NCI-H1436 (cell line): Measurements from ENCODE around the gene WDR87.
A peak's percentile ranks its signal among the peaks of the same experiment; 100 is the strongest.
"Not testable (repeated sequence)": the region's sequence is repeated elsewhere in the genome, so short reads cannot be mapped to it uniquely, and the experiment has no call there.

ENCODE experiments used
- DNase-seq: peaks from one replicate; lab custom pipeline; 2025; lab: John Stamatoyannopoulos, UW

The WDR87 gene

DNA sequence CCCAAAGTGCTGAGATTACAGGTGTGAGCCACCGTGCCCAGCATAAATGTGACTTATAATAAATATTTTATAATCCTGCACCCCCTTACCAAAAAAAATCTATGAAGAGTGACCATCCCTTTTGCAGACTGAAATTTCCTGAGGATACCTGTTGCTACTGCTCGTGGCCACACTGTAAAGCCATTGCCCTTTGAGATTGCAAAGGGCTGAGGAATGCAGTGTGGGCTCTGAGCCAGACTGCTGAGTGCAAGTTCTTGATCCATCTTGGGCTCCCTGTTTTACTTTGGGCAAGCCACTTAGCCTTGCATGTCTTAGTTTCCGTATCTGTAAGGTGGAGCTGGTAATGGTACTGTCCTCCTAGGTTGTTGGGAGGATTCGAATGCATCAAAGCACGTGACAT is 24.0 kb upstream of the WDR87 start:
- no peak for DNase-seq

DNA sequence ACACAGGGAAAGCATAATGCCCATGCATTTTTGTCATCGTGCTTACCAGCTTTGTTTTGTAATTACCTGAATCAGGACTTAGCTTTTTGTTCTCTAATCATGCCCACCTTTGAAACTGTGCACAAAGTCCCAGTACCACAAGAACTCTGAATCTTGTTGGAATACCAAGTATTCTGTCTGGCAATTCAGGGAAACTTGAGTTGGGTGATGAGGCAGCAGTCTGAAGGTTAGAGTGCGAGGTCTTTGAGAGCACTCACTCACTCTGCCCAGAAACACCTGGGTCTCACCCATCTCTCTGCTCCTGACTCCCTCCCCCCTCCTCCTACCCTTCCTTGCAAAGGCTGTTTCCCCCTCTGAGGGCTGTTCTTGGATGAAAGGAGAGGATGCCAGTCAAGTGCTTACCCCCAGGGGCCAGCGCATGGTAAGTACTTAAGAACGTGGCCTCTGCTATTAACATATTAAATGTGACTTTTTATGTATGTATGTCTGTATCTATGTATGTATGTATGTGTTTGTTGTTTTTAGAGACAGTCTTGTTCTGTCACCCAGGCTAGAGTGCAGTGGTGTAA is 23.0 kb upstream of the WDR87 start:
- peak; percentile 15 for DNase-seq

DNA sequence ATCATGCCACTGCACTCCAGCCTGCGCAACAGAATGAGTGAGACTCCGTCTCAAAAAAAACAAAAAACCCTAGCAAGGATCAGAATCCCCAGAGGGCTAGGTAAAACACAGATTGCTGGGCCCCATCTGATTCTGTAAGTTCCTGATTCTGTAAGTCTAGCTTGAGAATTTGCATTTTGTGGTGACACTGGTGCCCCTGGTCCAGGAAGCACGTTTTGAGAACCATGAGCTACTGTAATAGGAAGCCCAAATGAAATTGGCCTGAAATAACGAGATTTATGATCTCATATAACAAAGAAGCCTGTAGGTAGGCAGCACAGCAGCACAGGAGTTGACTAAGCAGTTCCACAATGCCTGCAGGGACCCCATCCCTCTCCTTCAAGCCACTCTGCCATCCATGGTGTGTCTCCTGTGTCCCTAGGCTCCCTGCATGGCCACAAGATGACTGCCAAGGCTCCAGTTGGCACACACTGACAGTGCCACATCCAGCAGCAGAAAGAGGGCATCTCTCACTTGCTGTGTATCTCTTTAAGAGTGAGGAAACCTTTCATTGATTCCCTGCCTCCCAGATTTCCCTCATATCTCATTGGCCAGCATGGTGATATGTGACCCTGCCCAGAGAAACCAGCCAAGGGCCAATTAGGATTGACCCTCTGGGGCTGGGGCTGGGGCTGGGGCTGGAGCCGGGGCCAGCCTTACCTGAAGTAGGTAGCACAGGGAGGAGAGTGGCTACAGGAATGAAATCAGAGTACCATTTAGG is 22.3 kb upstream of the WDR87 start:
- DNase-seq, result no peak

DNA sequence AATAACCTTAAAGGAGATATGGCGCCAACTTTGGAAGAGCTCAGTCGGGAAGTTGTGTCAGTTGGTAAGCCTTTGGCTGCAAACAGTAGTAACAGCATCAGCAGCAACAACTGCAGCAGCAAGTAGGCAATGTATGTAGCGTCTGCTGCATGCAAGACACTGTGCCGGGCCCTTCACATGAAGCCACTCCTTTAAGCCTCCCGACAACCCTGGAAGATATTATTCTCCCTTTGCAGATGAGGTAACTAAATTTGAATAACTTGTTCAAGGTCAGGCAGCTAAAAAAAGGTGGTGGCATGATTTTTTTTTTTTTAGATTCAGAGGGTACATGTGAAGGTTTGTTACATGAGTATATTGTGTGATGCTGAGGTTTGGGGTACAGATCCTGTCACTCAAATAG is 20.3 kb upstream of the WDR87 start:
- DNase-seq, result no peak

DNA sequence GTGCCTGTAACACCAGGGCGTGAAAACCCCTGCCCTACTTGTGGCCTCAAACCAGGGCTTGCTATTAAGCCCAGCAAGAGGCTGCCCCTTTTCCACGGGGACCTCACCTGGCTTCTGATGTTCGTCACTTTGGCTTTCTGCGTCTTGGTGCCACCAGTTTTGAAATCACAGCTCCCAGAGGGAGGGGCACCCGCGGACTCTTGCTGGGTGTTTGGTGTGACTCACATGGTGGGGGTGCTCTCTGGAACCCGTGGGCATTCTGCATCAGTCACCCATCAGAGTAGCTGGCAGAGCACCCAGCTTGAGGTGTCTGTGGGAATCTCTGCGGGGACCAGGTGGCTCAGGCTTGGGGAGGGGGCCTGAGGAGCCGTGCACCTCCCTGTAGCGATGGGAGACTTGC is 19.9 kb upstream of the WDR87 start:
- no peak for DNase-seq

DNA sequence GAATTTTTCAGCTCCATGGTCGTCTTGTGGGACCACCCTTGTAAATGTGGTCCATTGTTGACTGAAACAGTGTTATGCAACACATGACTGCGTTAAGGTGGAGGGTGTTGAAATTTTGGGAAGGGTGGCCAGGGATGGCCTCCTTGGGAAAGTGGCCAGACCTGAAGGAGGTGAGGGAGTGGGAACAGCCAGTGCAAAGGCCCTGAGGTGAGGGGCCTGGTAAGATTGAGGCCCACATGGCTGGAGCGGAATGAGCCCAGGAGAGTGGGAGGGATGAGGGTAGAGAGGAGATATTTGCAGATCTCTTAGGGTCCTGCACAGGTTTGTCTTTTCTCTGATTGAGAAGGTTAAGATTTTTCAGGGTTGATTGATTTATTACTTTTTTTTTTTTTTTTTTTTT is 18.8 kb upstream of the WDR87 start:
- no peak for DNase-seq

DNA sequence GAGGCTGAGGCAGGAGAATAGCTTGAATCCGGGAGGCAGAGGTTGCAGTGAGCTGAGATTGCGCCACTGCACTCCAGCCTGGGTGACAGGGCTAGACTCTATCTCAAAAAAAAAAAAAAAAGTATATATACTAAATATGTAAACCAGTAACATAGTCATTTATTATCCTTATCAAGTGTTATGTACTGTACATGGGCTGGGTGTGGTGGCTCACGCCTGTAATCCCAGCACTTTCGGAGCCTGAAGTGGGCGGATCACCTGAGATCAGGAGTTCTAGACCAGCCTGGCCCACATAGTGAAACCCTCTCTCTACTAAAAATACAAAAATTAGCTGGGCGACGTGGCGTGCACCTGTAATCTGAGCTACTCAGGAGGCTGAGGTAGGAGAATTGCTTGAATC is 18.2 kb upstream of the WDR87 start:
- not testable (repeated sequence) for DNase-seq

DNA sequence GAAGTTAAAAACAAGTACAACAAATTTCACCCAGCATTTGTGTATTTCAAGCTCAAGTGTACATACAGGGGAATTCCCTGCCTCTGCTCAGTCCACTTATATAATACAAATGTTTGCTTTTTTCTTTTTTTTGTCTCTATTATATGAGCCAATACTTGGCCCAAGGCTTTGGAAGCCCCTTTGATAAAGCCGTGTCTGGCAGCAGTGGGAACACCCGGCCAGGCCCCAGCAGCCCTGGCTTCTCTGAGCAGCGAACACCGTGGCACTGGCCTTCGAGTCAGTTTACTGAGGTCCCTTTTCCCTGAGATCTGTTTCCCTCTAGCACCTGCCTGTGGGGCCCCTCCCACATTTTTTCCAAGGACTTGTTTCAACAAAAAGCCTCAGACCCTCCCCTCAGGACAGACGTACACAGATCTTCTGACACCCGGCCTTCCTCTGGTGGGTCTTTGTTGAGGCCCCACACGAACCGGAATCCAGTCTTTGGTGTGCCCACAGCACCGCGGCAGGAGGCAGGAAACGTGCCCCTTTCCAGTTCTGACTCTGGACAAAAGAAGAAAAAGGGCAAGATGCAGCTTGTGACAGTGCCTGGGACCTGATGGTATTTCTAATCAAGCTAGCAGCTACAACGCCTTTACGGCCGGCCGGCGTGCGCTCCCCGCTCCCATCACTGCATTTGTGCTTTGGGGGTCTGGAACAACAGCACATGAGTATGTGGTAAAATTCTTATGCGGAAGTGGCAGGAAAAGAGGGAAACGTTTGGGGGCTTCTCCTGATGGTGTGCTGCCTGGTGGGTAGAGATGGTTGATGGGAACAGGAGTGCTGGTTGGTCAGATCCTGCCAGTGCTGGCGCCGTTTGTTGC is 14.4 kb upstream of the WDR87 start:
- DNase-seq, result no peak

DNA sequence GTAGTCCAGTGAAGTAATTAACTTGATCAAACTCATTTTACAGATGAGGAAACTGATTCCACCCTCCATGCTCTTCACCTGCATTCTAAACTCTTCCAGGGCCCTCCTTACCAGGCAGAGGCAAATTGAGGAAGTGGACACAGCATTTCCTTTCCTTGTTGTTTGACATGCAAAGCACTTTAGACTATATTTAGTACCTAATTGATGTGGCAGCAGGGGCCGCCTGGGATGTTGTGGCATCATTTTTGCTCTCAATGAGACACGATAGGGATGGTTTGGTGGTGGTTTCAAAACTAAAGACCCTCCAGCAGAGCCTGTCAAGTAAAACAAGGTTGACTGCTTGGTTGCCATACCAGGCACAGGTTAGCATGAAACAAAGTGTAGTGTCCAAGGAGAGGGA is 8.5 kb upstream of the WDR87 start:
- DNase-seq, result no peak

DNA sequence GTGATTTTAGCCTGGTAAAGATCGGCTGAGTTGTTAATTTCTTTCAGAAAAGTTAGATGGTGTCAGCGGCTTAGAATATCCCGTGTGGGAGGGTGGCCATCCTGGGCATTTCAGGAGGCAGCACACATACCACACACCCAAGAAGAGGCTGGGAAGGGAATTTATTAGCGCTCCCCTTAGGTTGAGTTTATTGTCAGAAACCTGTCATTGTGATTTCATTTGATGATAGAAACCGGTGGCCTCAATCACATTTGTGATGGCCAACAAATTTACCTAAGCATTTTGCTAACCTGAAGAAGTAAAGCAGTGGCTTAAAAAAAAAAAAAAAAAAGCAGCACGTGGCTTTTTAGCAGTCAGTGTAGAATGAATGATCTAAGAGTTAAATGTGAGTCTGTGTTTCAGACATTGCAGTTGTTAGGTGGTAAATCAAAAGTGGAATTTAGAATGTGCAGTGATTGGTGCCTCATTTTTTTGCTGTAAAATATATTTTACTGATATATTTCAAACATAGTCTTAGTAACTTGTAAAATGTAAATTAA is 3.3 kb upstream of the WDR87 start:
- DNase-seq, result no peak

DNA sequence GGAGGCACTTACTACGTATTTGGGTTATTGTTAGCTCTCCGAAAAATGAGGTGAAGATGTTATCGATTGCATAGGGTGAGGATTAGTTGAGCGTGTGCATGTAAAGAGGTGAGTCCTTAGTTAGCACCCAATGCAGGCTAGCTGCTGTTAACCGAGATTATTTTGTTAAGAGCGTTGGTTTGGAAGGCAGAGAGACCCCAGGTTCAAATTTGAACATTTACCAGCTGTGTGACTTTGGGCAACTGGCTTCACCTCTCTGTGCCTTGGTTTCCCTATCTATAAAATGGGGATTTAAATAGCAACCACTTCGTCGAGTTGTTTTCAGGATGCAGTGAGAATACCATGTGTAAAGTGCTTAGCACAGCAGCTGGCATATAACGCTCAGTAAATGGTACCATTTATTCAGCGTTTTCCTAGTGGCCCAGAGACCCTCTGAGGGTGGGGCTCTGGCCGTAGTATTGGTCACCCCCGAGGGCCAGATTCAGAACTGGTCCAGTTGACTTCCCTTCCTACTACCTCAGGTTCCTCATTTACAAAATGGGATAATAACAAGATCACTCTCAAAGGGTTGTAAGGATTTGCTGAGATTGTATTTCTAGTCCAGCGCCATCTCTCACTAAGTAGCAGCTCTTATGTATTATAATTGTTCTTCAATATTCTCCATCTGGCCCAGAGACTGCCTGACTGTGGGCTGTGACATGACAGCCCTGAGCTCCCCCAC is 1.5 kb upstream of the WDR87 start:
- no peak for DNase-seq

DNA sequence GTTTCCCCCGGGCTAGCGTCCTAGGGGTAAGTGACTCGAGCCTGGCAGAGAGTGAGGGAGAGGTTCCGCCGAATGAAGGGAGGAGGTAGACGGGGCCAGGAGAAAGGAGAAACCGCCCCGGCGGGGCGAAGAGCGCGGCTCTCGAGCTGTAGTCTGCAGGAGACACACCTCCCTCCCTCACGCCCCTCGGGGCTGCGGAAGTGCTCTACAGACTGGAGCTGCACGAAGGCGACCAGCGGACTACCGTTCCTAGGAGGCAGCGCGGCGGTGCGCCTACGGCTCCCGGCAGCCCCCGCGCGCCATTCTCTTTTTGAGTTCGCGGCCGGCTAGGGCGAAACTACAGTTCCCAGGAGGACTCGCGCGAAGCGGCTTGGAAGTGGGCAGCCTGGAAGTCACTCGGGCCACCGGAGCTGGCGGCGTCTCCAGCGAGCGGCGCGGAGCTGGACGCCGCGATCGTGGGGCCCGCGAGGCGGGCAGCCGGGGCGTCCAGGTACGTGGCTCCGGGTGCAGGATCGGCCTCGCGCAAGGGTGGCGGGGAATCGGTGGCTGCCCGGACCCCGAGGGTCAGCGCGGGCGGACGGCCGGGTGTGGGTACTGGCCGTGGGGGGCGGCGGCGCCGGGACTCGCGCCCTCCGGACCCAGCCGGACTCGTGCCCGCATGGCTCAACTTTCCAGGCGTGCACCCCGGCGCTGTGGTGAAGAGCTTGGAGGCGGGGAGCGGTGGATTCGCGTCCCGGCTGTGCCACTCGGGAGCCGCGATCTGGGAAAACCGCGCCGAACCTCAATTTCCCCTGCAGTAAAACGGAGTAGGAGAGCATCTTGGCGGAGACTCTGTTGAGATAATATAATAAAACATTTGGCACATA is 708 bp upstream of the WDR87 start, which contains the start of gene SIPA1L3:
Gene SIPA1L3, plus strand, starts transcription at position 340 of the 866 bp plus-strand sequence. CDS start 174,358 bp downstream, outside the sequence.
- peak; percentile 95 for DNase-seq

DNA sequence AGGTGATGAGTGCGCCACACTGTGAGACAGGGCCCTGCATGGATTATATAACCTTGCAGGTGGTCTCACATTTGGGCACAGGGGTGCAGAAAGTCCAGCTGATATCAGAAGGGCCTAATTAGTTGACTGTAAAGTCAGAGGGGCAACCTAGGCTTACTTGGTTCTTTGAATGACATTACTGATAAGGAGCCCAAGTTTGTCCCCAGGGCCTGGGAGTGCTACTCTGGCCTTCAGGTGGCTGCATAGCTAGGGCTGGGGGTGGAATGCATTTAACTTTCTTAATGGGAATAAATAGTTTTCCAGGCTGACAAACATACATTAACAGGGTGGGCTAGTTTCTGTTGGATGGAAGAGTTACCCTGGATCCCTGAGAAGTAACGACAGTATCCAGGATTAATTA is 3.3 kb downstream of the WDR87 start:
- DNase-seq, result no peak

DNA sequence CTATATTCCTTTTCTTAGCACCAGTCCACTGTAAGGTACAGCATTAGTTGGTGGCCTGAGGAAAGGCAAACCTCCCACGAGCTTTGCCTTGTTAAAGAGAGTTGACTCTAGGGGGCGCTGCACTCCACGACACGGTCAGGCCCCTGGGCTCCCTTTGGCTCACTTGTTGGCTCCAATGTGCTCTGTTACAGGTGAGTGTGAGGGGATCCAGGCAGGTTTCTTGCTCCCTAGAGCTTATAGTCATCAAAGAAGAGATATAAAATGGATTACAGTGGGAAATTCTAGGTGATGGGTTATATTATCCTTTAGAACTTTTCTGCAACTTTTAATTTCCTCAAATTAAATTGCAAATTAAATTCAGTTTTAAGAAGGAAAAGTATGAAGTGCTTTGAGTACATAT is 3.7 kb downstream of the WDR87 start:
- peak; percentile 89 for DNase-seq

DNA sequence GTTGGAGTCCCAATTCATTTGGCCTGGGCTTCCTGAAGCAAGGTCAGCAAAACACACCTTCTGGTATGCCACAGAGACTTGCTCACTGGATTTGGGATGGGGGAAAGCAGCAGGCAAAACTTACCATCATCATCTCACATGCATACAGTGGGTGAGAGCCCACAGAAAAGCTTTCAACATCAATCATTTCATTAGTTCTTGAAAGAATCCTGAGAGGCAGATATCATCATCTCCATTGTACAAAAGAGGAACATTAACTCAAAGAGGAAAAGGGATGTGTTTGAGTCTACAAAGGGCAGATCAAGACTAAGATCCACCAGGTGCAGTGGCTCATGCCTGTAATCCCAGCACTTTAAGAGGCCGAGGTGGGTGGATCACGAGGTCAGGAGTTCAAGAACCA is 6.4 kb downstream of the WDR87 start:
- no peak for DNase-seq

DNA sequence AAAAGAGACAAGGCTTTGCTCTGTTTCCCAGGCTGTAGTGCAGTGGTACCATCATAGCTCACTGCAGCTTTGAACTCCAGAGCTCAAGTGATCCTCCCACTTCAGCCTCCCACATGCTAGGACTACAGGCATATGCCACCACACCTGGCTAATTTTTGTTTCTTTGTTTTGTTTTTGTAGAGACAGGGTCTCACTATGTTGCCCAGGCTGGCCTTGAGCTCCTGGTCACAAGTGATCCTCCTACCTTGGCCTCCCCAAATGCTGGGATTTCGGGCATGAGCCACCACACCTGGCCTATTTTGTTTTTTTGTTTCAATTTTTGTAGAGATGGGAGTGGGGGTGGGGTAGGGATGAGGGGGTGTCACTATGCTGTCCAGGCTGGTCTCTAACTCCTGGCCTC is 6.9 kb downstream of the WDR87 start:
- no peak for DNase-seq

DNA sequence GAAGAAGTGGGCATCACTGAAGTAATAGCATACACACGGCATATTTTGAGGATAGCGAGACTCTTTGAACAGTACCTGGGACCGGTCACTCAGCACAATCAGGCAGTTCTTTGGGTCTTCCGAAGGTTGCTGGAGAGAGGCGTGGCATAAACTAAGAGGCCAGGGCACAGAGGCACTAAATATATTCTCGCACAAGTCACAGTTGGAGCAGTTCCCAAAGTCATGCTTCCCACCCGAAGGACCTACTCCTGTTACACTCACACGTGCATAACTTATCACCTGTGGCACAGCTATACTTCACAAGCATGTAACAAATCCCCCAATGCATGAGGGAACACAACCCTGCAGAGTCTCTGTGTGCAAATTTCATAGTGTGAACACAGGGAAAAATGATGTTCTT is 10.2 kb downstream of the WDR87 start:
- no peak for DNase-seq

DNA sequence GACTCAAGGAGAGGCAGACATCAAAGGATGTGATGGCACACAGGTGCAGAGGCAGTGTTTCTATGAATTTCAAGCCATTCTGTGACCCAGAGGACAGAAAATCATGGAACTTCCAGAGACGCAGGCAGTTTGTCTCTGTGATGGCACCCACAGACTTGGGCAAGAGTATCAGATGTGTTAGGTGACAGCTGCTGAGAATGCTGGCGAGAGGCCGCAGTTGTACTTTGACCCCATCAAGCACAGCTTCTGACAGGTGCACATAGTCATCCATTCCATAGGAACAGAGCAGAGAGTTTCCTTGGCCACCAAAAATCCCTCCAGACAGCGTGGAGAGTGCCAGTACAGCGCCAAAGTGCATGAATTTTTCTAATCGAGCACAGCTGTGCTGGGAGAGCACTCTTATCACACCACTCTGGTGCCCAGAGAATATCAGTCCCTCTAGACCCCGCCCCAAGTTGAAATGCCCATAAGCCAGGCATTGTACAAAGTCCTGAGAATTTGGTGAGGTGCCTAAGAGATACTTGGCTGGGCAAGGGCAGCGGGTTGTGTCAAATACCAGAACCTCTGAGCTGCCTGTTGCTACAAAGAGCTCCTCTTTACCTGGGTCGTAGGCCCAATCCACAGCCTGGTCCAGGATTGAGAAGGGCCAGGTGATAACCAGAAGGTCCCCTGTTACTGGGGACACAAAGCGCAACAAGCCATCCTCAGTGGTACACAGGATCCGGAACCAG is 12.4 kb downstream of the WDR87 start:
- DNase-seq, result no peak

DNA sequence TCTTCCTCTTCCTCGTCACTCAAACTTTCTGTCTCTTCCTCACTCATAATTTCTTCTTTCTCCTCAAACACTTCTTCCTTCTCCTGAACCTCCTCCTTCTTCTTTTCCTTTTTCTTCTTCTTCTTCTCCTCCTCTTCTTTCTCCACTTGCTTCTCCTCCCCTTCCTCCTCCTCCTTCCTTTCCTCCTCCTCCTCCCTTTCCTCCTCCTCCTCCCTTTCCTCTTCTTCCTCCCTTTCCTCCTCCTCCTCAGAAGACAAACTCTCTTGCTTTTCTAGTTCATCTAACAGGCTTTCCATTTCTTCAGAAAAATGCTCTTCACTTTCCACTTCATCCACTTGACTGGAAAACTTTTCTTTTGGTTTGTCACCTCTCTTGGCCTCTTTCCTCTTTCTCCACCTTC is 19.8 kb downstream of the WDR87 start:
- DNase-seq, result no peak

DNA sequence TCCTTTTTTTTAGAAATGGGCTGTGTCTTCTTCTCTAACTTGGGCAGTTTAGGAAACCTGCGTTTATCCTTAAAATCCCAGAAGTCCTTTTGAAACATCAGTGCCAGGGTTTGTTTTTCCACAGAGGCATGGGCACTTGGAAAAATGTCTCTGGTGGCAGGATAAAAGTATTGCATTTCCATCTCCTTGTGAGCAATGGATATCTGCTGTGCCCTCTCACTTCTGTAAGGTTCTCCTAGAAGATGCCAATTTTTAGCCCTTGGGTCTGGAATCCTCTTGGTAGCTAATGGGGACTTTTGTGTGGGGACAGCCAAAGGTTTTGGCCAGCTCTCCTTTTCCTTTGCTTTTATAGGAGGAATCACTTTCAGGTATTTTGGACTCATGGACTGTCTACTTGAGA is 21.0 kb downstream of the WDR87 start:
- no peak for DNase-seq
